HepG2 (cell line): ENCODE measurements around the gene TSHZ1. TPM values are rescaled to one million over a fixed set of nuclear protein-coding genes. Genes with fewer than 3 reads are reported as not detected.

Source experiments
- CREM ChIP-seq, 2 experiments: sonication (generic) in 1 of 2; formaldehyde crosslinking in 1 of 2; IDR thresholded peaks; 2 replicates each; pipeline versions ENCODE4 v1.4.0 to v1.6.1; 2016 to 2020; ENCODE audit warnings: antibody characterized with exemption in 1 of 2, mild to moderate bottlenecking in 1 of 2, missing genetic modification reagents in 1 of 2
- CSRNP1 ChIP-seq: sonication (generic); formaldehyde crosslinking; IDR thresholded peaks from 2 replicates; pipeline ENCODE4 v1.8.1; 2023; ENCODE audit warnings: mild to moderate bottlenecking, missing genetic modification reagents
- FOXP4 ChIP-seq: sonication (generic); formaldehyde crosslinking; IDR thresholded peaks from 2 replicates; pipeline ENCODE4 v1.4.0; 2020; ENCODE audit warnings: missing genetic modification reagents
- MAX ChIP-seq: IDR thresholded peaks from 2 replicates; pipeline ENCODE4 v1.6.1; 2012; ENCODE audit warnings: inconsistent platforms
- NFIB ChIP-seq: sonication (generic); formaldehyde crosslinking; IDR thresholded peaks from 2 replicates; pipeline ENCODE4 v1.9.0; 2021; ENCODE audit warnings: missing genetic modification reagents, mild to moderate bottlenecking, borderline replicate concordance
- NPAS2 ChIP-seq: sonication (generic); formaldehyde crosslinking; IDR thresholded peaks from 2 replicates; pipeline ENCODE4 v1.8.0; 2022; ENCODE audit warnings: mild to moderate bottlenecking, missing genetic modification reagents, borderline replicate concordance
- PHF21A ChIP-seq: sonication (generic); formaldehyde crosslinking; IDR thresholded peaks from 2 replicates; pipeline ENCODE4 v1.5.0; 2020; ENCODE audit warnings: mild to moderate bottlenecking, missing genetic modification reagents
- RBAK ChIP-seq: sonication (generic); formaldehyde crosslinking; IDR thresholded peaks from 2 replicates; pipeline ENCODE4 v1.5.1; 2020; ENCODE audit warnings: mild to moderate bottlenecking, missing genetic modification reagents
- SALL2 ChIP-seq: sonication (generic); formaldehyde crosslinking; IDR thresholded peaks from 2 replicates; pipeline ENCODE4 v1.8.1; 2023; ENCODE audit warnings: mild to moderate bottlenecking, missing genetic modification reagents, inconsistent platforms
- SAP130 ChIP-seq: IDR thresholded peaks from 2 replicates; pipeline ENCODE4 v1.6.1; 2016; ENCODE audit warnings: low read depth
- SMAD1 ChIP-seq: sonication (generic); formaldehyde crosslinking; IDR thresholded peaks from 2 replicates; pipeline ENCODE4 v1.4.0; 2020; ENCODE audit warnings: missing genetic modification reagents, low read depth, mild to moderate bottlenecking, borderline replicate concordance
- SP1 ChIP-seq, 2 experiments: fragments of 450-650 bp in 1 of 2; sonication (generic) in 1 of 2; formaldehyde crosslinking in 1 of 2; IDR thresholded peaks; 2 replicates each; pipeline versions ENCODE4 v1.4.0 to v1.6.1; 2016 to 2020; ENCODE audit warnings: missing genetic modification reagents in 1 of 2
- TBP ChIP-seq: sonication (generic); formaldehyde crosslinking; IDR thresholded peaks from 2 replicates; pipeline ENCODE4 v1.5.0; 2020; ENCODE audit warnings: missing genetic modification reagents
- TCF7 ChIP-seq: sonication (generic); IDR thresholded peaks from 2 replicates; pipeline ENCODE4 v1.6.1; 2016; ENCODE audit warnings: antibody characterized with exemption, low read depth
- TCF7L2 ChIP-seq: IDR thresholded peaks from 2 replicates; pipeline ENCODE4 v1.6.1; 2011; ENCODE audit warnings: mild to moderate bottlenecking, low read depth, low read length, moderate library complexity
- ZBTB34 ChIP-seq: sonication (generic); formaldehyde crosslinking; IDR thresholded peaks from 2 replicates; pipeline ENCODE4 v1.8.0; 2022; ENCODE audit warnings: mild to moderate bottlenecking, missing genetic modification reagents
- ZMYM4 ChIP-seq: sonication (generic); formaldehyde crosslinking; IDR thresholded peaks from 2 replicates; pipeline ENCODE4 v1.8.1; 2023; ENCODE audit warnings: mild to moderate bottlenecking, missing genetic modification reagents
- ZNF10 ChIP-seq: sonication (generic); formaldehyde crosslinking; IDR thresholded peaks from 2 replicates; pipeline ENCODE4 v1.4.0; 2020; ENCODE audit warnings: mild to moderate bottlenecking, low read depth, missing genetic modification reagents, borderline replicate concordance
- ZNF788 ChIP-seq: sonication (generic); formaldehyde crosslinking; IDR thresholded peaks from 2 replicates; pipeline ENCODE4 v1.5.0; 2020; ENCODE audit warnings: mild to moderate bottlenecking, missing genetic modification reagents, borderline replicate concordance
- ZXDC ChIP-seq: sonication (generic); formaldehyde crosslinking; IDR thresholded peaks from 2 replicates; pipeline ENCODE4 v1.5.0; 2020; ENCODE audit warnings: mild to moderate bottlenecking, missing genetic modification reagents
- ZZZ3 ChIP-seq: sonication (generic); formaldehyde crosslinking; IDR thresholded peaks from 2 replicates; pipeline ENCODE4 v1.4.0; 2020; ENCODE audit warnings: missing genetic modification reagents, mild to moderate bottlenecking, borderline replicate concordance
- polyA plus RNA-seq, 8 experiments: library from polyadenylated mRNA; depleted of rRNA in 3 of 8; stranded (reverse) in 7 of 8; unstranded in 1 of 8; fragments of >200 nt; fragmentation: Illumina TruSeq in 4 of 8; extraction: Trizol in 4 of 8; gene quantifications; 2 replicates each; pipeline versions ENCODE4 v1.2.1 to v1.2.3, GENCODE V29; 2011 to 2016; ENCODE audit warnings: low read depth in 4 of 8, missing spikeins in 1 of 8, mixed read lengths in 1 of 8; ENCODE audit not compliant: insufficient read depth in 1 of 8
- total RNA-seq, 5 experiments: library from RNA; depleted of rRNA; stranded (reverse); fragments of >200 nt; fragmentation: Illumina TruSeq; extraction: Trizol; gene quantifications; 2 replicates each; pipeline ENCODE4 v1.2.3, GENCODE V29; 2016; ENCODE audit warnings: low read depth in 1 of 5

TSHZ1 gene
- total and polyA plus RNA-seq, 2 of the 13 experiments (the other 11 are each of a cell fraction or from before 2014, with no cell fraction given): 2.5 to 2.7 TPM

GRCh38 chr18:75209129-75209950 is 1.3 kb upstream of the TSHZ1 start, which contains the start of gene PTGR3 (continued):
- TF ChIP-seq ZBTB34 (CRISPR knock-in tag) (no peak), CREM (IDR thresholded peaks at IDR 0.05) (no peak), CREM (CRISPR knock-in tag; IDR thresholded peaks at IDR 0.05) (no peak), ZMYM4 (CRISPR knock-in tag) (peak; percentile 42; the same call in 1 of the 2 replicates), SALL2 (CRISPR knock-in tag) (peak; percentile 65; the same call in 1 of the 2 replicates), SMAD1 (CRISPR knock-in tag) (no peak), SAP130 (CRISPR knock-in tag) (peak; percentile 67), MAX (peak; percentile 82), ZXDC (no peak), SP1 (IDR thresholded peaks at IDR 0.05) (no peak), SP1 (CRISPR knock-in tag; IDR thresholded peaks at IDR 0.05) (no peak), NFIB (CRISPR knock-in tag) (no peak), TBP (CRISPR knock-in tag) (no peak), CSRNP1 (CRISPR knock-in tag) (no peak), TCF7 (no peak; the same call in 1 of the 2 replicates), ZNF788 (CRISPR knock-in tag) (no peak), RBAK (CRISPR knock-in tag) (no peak), NPAS2 (CRISPR knock-in tag) (no peak), ZZZ3 (CRISPR knock-in tag) (no peak), FOXP4 (CRISPR knock-in tag) (no peak), ZNF10 (CRISPR knock-in tag) (no peak), PHF21A (CRISPR knock-in tag) (peak; percentile 10; the same call in 1 of the 2 replicates), TCF7L2 (no peak)
